WTC11 (cell line): ENCODE data around the gene ELFN2.

Experiments used
- AFF4 ChIP-seq: sonication (generic); formaldehyde crosslinking; IDR thresholded peaks from 2 replicates; pipeline ENCODE4 v1.8.1; 2023; ENCODE audit warnings: mild to moderate bottlenecking, missing genetic modification reagents, borderline replicate concordance
- ATF1 ChIP-seq: sonication (generic); formaldehyde crosslinking; IDR thresholded peaks from 2 replicates; pipeline ENCODE4 v1.8.1; 2023; ENCODE audit warnings: mild to moderate bottlenecking, moderate library complexity, missing genetic modification reagents
- ATF6 ChIP-seq: sonication (generic); formaldehyde crosslinking; IDR thresholded peaks from 2 replicates; pipeline ENCODE4 v1.8.1; 2023; ENCODE audit warnings: mild to moderate bottlenecking, missing genetic modification reagents
- CREB1 ChIP-seq: sonication (generic); formaldehyde crosslinking; IDR thresholded peaks from 2 replicates; pipeline ENCODE4 v1.8.0; 2023; ENCODE audit warnings: mild to moderate bottlenecking, missing genetic modification reagents
- CTCF ChIP-seq: fragments of 200-600 bp; IDR thresholded peaks from 2 replicates; pipeline ENCODE4 v1.8.0; 2022; ENCODE audit warnings: antibody characterized with exemption
- FOXK1 ChIP-seq: sonication (generic); formaldehyde crosslinking; IDR thresholded peaks from 2 replicates; pipeline ENCODE4 v1.8.0; 2022; ENCODE audit warnings: mild to moderate bottlenecking, moderate library complexity, missing genetic modification reagents
- JUN ChIP-seq: sonication (generic); formaldehyde crosslinking; IDR thresholded peaks from 2 replicates; pipeline ENCODE4 v1.8.0; 2023; ENCODE audit warnings: mild to moderate bottlenecking, missing genetic modification reagents
- MLX ChIP-seq: sonication (generic); formaldehyde crosslinking; IDR thresholded peaks from 2 replicates; pipeline ENCODE4 v1.8.1; 2023; ENCODE audit warnings: mild to moderate bottlenecking, missing genetic modification reagents, moderate library complexity
- SP1 ChIP-seq: sonication (generic); formaldehyde crosslinking; conservative IDR thresholded peaks from 2 replicates; pipeline ENCODE4 v1.8.1; 2022; ENCODE audit warnings: missing genetic modification reagents
- USF2 ChIP-seq: sonication (generic); formaldehyde crosslinking; IDR thresholded peaks from 2 replicates; pipeline ENCODE4 v1.8.1; 2023; ENCODE audit warnings: mild to moderate bottlenecking, missing genetic modification reagents, moderate library complexity
- ZBTB21 ChIP-seq: sonication (generic); formaldehyde crosslinking; IDR thresholded peaks from 2 replicates; pipeline ENCODE4 v1.8.1; 2023; ENCODE audit warnings: mild to moderate bottlenecking, missing genetic modification reagents, borderline replicate concordance
- ZBTB43 ChIP-seq: sonication (generic); formaldehyde crosslinking; IDR thresholded peaks from 2 replicates; pipeline ENCODE4 v1.8.1; 2023; ENCODE audit warnings: mild to moderate bottlenecking, missing genetic modification reagents

GRCh38 chr22:37345863-37346504 lies 81.3 kb downstream of the ELFN2 start:
- TF ChIP-seq CTCF: no peak
- no peak for TF ChIP-seq USF2 (CRISPR knock-in tag)
- TF ChIP-seq CREB1: no peak
- TF ChIP-seq ZBTB43 (CRISPR knock-in tag): no peak
- TF ChIP-seq ZBTB21 (CRISPR knock-in tag): no peak
- no peak for TF ChIP-seq ATF1 (CRISPR knock-in tag)
- no peak for TF ChIP-seq JUN (CRISPR knock-in tag)
- TF ChIP-seq MLX (CRISPR knock-in tag): no peak
- TF ChIP-seq SP1 (CRISPR knock-in tag): no peak
- TF ChIP-seq AFF4 (CRISPR knock-in tag): no peak
- no peak for TF ChIP-seq ATF6 (CRISPR knock-in tag)
- TF ChIP-seq FOXK1 (CRISPR knock-in tag): no peak
